GM10266 (cell line): ENCODE results near the gene AHR.

Source experiments
- DNase-seq: peaks from one replicate; pipeline ENCODE4 v3.0.0; 2012; ENCODE audit errors: extremely low spot score
- CTCF ChIP-seq: IDR thresholded peaks from 2 replicates; pipeline ENCODE4 v1.5.1; 2012; ENCODE audit warnings: mild to moderate bottlenecking, low read depth; ENCODE audit not compliant: control insufficient read depth, insufficient read depth; ENCODE audit errors: missing control alignments

AHR gene

DNA sequence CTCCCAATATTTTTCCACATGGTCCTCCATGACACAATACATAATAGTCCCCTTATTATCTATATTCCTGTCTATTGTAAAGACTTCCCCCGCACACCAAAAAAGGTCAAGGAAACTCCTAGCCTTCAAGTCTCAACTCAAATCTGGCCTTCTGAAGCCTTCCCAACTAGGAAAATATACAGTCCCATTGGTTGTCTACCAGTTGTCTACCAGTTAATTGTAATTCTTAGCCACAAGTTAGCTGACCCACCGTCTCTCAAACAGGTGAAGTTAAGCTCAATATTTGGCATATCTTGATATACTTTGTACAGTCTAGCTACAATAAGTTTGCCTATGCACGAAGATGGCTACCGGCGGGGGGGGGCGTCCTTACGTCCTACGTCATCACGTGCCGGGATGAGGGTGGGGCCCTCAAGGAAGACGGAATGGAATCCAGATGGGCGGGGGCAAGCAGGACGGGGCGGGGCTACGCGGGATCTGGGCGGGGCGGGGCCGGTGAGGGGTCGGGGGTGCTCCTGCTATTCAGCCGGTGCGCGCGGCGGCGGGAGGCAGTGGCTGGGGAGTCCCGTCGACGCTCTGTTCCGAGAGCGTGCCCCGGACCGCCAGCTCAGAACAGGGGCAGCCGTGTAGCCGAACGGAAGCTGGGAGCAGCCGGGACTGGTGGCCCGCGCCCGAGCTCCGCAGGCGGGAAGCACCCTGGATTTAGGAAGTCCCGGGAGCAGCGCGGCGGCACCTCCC lies at the start of gene AHR:
TSS of gene AHR (plus strand) at position 551 of the 738 bp plus-strand sequence. CDS start 613 bp downstream, outside the sequence.
- TF ChIP-seq CTCF = no peak
- DNase-seq = peak; percentile 92

- no peak for TF ChIP-seq CTCF
- no peak for DNase-seq
Observed at GRCh38 chr7:17253885-17254284, 44.6 kb upstream of the AHR start.

DNA sequence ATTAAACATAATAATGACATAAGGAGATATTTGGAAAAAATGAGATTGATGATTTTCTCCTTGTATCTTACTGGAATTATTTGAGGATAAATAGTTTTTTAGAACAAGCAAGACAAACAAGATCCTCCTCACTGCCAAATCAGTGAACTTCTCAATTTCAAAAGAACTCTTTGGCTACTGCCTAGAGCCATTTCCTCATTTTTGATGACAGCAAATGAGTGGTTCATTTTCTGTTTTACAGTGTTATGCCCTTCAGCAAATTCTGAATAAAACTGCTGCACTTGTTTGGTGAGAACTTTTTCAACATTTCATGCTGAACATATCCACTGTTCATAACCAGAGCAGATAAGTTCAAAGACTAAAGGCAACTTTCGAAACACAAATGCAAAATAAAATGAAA lies 42.5 kb upstream of the AHR start:
- no peak for TF ChIP-seq CTCF
- DNase-seq = no peak

GRCh38 chr7:17256375-17256774 lies 42.1 kb upstream of the AHR start:
- TF ChIP-seq CTCF = no peak
- no peak for DNase-seq

- DNase-seq = no peak
- TF ChIP-seq CTCF = no peak
Observed at GRCh38 chr7:17266565-17266964, 31.9 kb upstream of the AHR start.

GRCh38 chr7:17269341-17270221 lies 28.9 kb upstream of the AHR start:
- no peak for TF ChIP-seq CTCF
- no peak for DNase-seq
